GM18519 (cell line): Measurements from ENCODE around the gene MAP4K4.
"Not testable (repeated sequence)": the region's sequence is repeated elsewhere in the genome, so short reads cannot be mapped to it uniquely, and the experiment has no call there.

Experiments
- ATAC-seq: cut with Tn5 transposase; IDR thresholded peaks from one replicate; pipeline ENCODE4 v1.9.1; 2021; ENCODE audit warnings: mild to moderate bottlenecking, moderate library complexity; ENCODE audit not compliant: unreplicated experiment, low FRiP score

Gene MAP4K4

GRCh38 chr2:101935764-101936163 lies 238.3 kb downstream of the MAP4K4 start:
- ATAC-seq = not testable (repeated sequence)

- ATAC-seq = no peak
Observed at GRCh38 chr2:101942851-101943250, 245.3 kb downstream of the MAP4K4 start.
